ENCODE results near the gene BEAN1. TPM values are rescaled to one million over a fixed set of nuclear protein-coding genes. Genes with fewer than 3 reads are reported as not detected.
A peak's percentile ranks its signal among the peaks of the same experiment; 100 is the strongest.

BEAN1 gene
- total RNA-seq, 1 experiment from 2014 or later, result 0.72 TPM

GRCh38 chr16:66395806-66396555, 31.1 kb upstream of the BEAN1 start:
- DNase-seq (ENCODE audit: low read depth), result no peak

GRCh38 chr16:66397736-66398433, 29.2 kb upstream of the BEAN1 start:
- DNase-seq (ENCODE audit: low read depth), result no peak

GRCh38 chr16:66399031-66399430, 28.1 kb upstream of the BEAN1 start:
- no peak for DNase-seq (ENCODE audit: low read depth)

GRCh38 chr16:66399930-66400329, 27.2 kb upstream of the BEAN1 start:
- DNase-seq (ENCODE audit: low read depth), result no peak

- DNase-seq (ENCODE audit: low read depth), result no peak
These were observed 26.4 kb upstream of the BEAN1 start for GRCh38 chr16:66400503-66401380.

DNA sequence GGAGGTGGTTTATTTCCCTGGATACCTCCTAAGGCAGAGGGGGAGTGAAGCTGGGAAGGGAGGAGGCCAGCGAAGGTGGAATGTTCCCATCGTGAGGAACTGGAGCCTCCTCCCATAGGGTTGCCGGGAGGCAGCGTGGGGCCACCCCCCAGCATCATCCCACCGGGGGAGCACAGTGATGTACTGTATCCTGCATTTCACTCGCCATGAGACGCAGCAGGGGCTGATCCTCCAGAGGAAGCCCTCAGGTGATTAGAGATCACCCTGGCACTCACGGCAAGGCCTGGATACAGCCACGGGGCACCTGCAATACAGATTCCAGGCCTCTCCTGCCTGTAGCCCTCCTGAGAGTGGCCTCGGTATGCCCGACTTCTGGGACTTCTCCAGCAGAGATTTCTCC, 25.5 kb upstream of the BEAN1 start:
- no peak for DNase-seq (ENCODE audit: low read depth)

GRCh38 chr16:66402166-66402565, 24.9 kb upstream of the BEAN1 start:
- DNase-seq (ENCODE audit: low read depth), result no peak

DNA sequence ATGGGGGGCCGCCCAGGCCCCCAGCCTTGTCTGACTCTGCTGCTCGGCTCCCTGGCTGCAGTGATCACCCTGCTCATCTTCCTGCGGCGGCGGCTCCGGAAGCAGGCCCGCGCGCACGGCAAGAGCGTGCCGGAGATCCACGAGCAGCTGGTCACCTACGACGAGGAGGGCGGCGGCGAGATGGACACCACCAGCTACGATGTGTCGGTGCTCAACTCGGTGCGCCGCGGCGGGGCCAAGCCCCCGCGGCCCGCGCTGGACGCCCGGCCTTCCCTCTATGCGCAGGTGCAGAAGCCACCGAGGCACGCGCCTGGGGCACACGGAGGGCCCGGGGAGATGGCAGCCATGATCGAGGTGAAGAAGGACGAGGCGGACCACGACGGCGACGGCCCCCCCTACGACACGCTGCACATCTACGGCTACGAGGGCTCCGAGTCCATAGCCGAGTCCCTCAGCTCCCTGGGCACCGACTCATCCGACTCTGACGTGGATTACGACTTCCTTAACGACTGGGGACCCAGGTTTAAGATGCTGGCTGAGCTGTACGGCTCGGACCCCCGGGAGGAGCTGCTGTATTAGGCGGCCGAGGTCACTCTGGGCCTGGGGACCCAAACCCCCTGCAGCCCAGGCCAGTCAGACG, 24.4 kb upstream of the BEAN1 start:
- no peak for DNase-seq (ENCODE audit: low read depth)

DNA sequence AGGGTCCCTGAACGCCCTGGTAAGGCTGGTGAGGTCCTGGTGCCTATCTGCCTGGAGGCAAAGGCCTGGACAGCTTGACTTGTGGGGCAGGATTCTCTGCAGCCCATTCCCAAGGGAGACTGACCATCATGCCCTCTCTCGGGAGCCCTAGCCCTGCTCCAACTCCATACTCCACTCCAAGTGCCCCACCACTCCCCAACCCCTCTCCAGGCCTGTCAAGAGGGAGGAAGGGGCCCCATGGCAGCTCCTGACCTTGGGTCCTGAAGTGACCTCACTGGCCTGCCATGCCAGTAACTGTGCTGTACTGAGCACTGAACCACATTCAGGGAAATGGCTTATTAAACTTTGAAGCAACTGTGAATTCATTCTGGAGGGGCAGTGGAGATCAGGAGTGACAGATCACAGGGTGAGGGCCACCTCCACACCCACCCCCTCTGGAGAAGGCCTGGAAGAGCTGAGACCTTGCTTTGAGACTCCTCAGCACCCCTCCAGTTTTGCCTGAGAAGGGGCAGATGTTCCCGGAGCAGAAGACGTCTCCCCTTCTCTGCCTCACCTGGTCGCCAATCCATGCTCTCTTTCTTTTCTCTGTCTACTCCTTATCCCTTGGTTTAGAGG, 23.5 kb upstream of the BEAN1 start:
- no peak for DNase-seq (ENCODE audit: low read depth)

DNA sequence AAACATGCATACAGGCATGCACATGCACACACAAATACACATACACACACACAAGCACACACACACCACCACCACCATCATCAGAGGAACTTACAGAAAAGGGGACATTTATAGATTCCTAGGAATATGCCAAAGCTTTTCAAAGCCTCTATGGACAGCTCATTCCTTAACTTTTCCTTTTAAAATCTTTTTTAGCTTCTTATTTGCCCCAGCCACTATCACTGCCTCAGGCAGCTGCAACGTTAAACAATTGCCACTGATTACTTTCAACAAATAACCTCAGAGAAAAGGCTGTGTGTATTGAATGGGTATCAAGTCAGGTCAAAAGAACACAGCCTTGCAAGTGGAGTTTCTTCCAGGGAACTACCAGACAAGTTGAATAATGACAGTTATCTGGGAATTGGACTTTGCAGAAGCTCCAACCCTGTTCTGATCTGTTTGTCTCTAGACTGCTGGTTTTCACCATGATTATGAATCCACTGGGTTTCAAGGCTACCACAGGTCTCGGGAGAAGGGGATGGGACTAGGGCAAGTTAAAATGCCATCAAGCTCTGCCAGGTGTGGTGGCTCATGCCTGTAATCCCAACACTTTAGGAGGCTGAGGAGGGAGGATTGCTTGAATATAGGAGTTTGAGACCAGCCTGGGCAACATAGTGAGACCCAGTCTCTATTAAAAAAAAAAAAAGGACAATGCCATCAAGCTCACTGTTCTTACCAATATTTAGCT, 21.9 kb upstream of the BEAN1 start:
- DNase-seq (ENCODE audit: low read depth), result no peak

GRCh38 chr16:66406534-66407221, 20.4 kb upstream of the BEAN1 start:
- DNase-seq (ENCODE audit: low read depth), result peak; percentile 84

DNA sequence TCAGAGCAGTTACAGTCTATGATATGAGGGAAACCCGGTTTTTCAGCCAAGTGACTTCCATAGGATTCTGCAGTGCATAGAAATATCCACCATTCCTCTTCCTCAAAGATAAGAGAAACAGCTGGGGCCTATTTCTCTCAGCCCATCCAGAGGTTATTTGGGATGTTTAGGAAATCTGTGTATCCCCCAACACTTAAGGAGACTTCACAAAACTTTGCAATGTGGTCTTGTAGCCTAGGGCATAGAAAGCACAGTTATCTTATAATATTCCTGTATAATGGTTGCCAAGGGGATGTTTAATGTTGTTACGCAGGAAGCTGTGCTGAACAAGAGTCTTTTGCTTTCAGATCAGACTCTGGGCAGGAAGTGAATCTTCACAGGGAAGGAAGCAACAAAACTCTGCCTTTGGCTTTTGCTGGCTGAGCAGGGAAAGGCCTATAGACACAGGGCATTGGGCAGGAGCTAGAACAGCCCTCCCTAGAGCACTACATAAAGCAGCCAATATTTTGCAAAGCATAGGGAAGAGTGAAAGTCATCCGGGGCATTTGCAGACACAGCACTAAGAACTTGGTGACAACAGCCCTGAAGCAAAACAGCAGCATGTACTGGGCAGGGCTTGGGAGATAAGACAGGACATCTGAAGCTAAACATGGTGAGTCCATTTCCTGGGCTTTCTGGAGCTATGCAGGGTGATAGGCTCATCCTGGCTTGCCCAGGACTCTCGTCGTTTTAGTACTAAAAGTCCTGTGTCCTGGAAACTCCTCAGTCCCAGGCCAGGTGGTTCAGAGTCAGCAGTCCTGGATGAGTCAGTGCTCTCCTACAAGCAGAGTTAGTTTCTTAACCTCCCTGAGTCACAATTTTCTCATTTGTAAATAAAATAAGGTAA, 18.7 kb upstream of the BEAN1 start:
- DNase-seq (ENCODE audit: low read depth), result peak; percentile 85

GRCh38 chr16:66409156-66409555, 17.9 kb upstream of the BEAN1 start:
- DNase-seq (ENCODE audit: low read depth), result peak; percentile 70

- no peak for DNase-seq (ENCODE audit: low read depth)
These were observed 14.9 kb upstream of the BEAN1 start for GRCh38 chr16:66412182-66412581.

DNA sequence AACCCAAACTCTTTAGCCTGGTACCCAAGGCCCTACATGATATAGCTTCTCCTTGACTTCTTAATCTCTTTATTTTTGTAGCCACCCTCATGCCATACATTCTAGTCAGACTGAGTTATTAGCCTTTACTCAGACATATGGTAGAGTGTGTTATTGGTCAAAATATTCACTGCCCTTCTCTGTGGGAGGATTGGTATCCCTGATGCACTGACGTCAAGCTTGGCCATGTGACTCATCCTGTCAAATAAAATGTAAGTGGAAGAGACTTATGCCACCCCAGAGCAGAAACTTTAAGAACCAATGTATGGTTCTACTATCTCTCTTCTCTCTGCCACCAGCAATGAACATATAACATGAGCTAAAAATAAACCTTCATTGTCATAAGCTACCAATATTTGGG, 12.2 kb upstream of the BEAN1 start:
- peak; percentile 36 for DNase-seq (ENCODE audit: low read depth)

DNA sequence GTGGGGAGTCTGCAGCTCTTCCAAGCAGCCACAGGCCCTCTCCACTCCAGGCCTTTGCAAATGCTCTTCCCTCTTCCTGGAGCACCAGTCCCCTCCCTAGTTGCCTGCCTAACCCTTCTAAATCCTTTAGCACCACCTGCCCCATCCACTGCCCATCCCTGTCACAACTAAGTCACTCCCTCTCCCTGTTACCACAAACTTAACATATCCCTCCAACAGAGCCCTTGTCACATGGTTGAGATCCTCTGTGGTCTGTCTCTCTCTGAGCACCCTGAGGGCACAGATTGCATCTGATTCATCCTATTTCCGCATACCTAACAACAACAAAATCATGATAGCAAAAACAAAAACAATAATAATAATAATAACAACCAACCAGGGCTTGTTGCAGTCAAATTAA, 11.0 kb upstream of the BEAN1 start:
- DNase-seq (ENCODE audit: low read depth), result peak; percentile 86

DNA sequence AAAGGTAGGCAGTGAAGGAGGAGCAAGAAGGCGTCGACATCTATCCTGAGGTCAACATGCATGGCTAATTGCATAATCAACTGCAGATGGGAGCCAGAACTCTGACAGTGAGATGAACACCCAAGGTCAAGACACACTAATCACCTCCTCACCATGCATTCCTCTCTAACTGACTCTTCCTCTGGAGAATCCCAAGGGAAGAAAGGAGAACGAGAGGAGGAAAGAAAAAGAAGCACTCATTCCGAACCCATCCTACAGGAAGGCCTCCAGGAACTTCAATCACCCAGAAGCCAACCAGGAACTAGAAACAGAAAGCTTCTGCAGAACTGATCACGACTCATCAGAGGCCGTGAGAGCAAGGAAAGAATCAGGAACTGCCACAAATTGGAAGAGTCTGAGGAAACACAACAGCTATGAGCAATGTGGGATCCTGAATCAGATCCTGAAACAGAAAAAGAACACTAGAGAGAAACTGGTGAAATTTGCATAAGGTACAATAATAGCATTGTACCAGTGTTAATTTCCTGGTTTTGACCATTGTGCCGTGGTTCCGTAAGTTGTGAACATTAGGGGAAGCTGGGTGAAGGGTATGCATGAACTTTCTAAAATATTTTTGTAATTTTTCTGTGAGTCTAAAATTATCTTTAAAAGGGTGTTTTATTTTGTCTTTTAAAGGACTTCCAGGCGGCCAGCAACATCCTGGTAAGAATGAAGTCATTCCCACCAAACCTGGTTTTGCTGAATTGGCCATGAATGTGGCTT, 10.0 kb upstream of the BEAN1 start:
- DNase-seq (ENCODE audit: low read depth), result peak; percentile 81

Data from RPMI7951 (cell line).